GM23338 (cell line): ENCODE results near the gene TMEM178B. TPM values are rescaled to one million over a fixed set of nuclear protein-coding genes. Genes with fewer than 3 reads are reported as not detected.

Experiments used
- ATAC-seq: fragments of 200-7000 bp; cut with Tn5 transposase; 3 replicates; pipeline ENCODE4 v1.9.1; 2020
- DNase-seq: peaks from one replicate; pipeline ENCODE4 v3.0.0-alpha.2; 2015; ENCODE audit warnings: low spot score
- H2AFZ ChIP-seq: fragments of 200-600 bp; sonication (generic); 2 replicates; pipeline ENCODE4 v1.8.0; 2016; ENCODE audit warnings: antibody characterized with exemption, mild to moderate bottlenecking, moderate library complexity
- H3F3A ChIP-seq: fragments of 200-600 bp; sonication (generic); replicated peaks from 2 replicates; pipeline ENCODE4 v1.8.0; 2017; ENCODE audit warnings: antibody characterized with exemption, mixed run types, low read depth
- H3K27ac ChIP-seq: fragments of 200-600 bp; sonication (generic); 2 replicates; pipeline ENCODE4 v1.6.1; 2016; ENCODE audit warnings: low read depth
- H3K27me3 ChIP-seq: fragments of 200-600 bp; sonication (generic); 2 replicates; pipeline ENCODE4 v1.8.0; 2016; ENCODE audit warnings: mild to moderate bottlenecking, mixed run types, moderate library complexity; ENCODE audit not compliant: insufficient read depth
- H3K36me3 ChIP-seq: fragments of 200-600 bp; sonication (generic); 2 replicates; pipeline ENCODE4 v1.8.0; 2016; ENCODE audit warnings: mild to moderate bottlenecking; ENCODE audit not compliant: insufficient read depth
- H3K4me1 ChIP-seq: fragments of 200-600 bp; sonication (generic); 2 replicates; pipeline ENCODE4 v1.8.0; 2016; ENCODE audit warnings: mild to moderate bottlenecking, moderate library complexity; ENCODE audit not compliant: insufficient read depth
- H3K4me2 ChIP-seq: fragments of 200-600 bp; sonication (generic); 2 replicates; pipeline ENCODE4 v1.7.1; 2017; ENCODE audit warnings: mixed run types
- H3K4me3 ChIP-seq: fragments of 200-600 bp; sonication (generic); 2 replicates; pipeline ENCODE4 v1.6.1; 2016; ENCODE audit warnings: mixed run types
- H3K79me2 ChIP-seq: fragments of 200-600 bp; sonication (generic); replicated peaks from 2 replicates; pipeline ENCODE4 v1.8.0; 2017; ENCODE audit warnings: mild to moderate bottlenecking; ENCODE audit not compliant: insufficient read depth
- H3K9me2 ChIP-seq: fragments of 200-600 bp; sonication (generic); 2 replicates; pipeline ENCODE4 v1.8.0; 2017; ENCODE audit not compliant: insufficient read depth
- H4K20me1 ChIP-seq: fragments of 200-600 bp; sonication (generic); replicated peaks from 2 replicates; pipeline ENCODE4 v1.8.0; 2017; ENCODE audit warnings: mild to moderate bottlenecking; ENCODE audit not compliant: insufficient read depth
- H3K27ac Mint-ChIP-seq: 2 replicates; pipeline ENCODE4 v1.8.0; 2020; ENCODE audit warnings: inconsistent platforms, mild to moderate bottlenecking, moderate library complexity, mixed read lengths
- H3K27me3 Mint-ChIP-seq: 3 replicates; pipeline ENCODE4 v1.8.0; 2022; ENCODE audit warnings: low read depth, mild to moderate bottlenecking, moderate library complexity, mixed read lengths, inconsistent platforms; ENCODE audit not compliant: insufficient read depth, poor library complexity
- H3K36me3 Mint-ChIP-seq: 3 replicates; pipeline ENCODE4 v1.8.0; 2021; ENCODE audit warnings: low read depth, mild to moderate bottlenecking, inconsistent platforms, moderate library complexity, mixed read lengths
- H3K4me1 Mint-ChIP-seq: 3 replicates; pipeline ENCODE4 v1.8.0; 2020; ENCODE audit warnings: mild to moderate bottlenecking, inconsistent platforms, mixed read lengths
- H3K4me3 Mint-ChIP-seq: 3 replicates; pipeline ENCODE4 v1.8.0; 2021; ENCODE audit warnings: moderate library complexity, mild to moderate bottlenecking, inconsistent platforms, mixed read lengths
- H3K9me3 Mint-ChIP-seq: 3 replicates; pipeline ENCODE4 v1.8.0; 2020; ENCODE audit warnings: moderate library complexity, mild to moderate bottlenecking, inconsistent platforms, mixed read lengths
- CREB1 ChIP-seq: fragments of 250-450 bp; sonication (Bioruptor Pico); IDR thresholded peaks from 2 replicates; pipeline ENCODE4 v1.5.0; 2020; ENCODE audit warnings: low read depth, mild to moderate bottlenecking, moderate library complexity
- JUNB ChIP-seq: IDR thresholded peaks from one replicate; pipeline ENCODE4 v1.6.1; 2016; ENCODE audit warnings: antibody characterized with exemption; ENCODE audit not compliant: unreplicated experiment
- NANOG ChIP-seq: IDR thresholded peaks from 2 replicates; pipeline ENCODE4 v1.6.1; 2016; ENCODE audit warnings: antibody characterized with exemption, borderline replicate concordance
- POLR2AphosphoS5 ChIP-seq: IDR thresholded peaks from 2 replicates; pipeline ENCODE4 v1.6.1; 2016; ENCODE audit warnings: antibody characterized with exemption, low read depth
- polyA plus RNA-seq: library from polyadenylated mRNA; unstranded; fragments of >200 nt; fragmentation: Nextera tagmentation; extraction: Ambion mirVana; gene quantifications from 2 replicates; pipeline ENCODE4 v1.2.1, GENCODE V29; 2016
- total RNA-seq: library from RNA; depleted of rRNA; stranded (reverse); fragments of >200 nt; shearing (Covaris generic); gene quantifications from 2 replicates; pipeline ENCODE4 v1.2.3, GENCODE V29; 2014
- TF ChIP-seq, protein P1 (sequence below), 2 experiments: fragments of 200-600 bp in 1 of 2; sonication (generic) in 1 of 2; conservative IDR thresholded peaks; 2 replicates each; pipeline versions ENCODE4 v1.5.1 to v1.6.1; 2016 to 2017; ENCODE audit warnings: antibody characterized with exemption in 2 of 2, low read depth in 2 of 2, mild to moderate bottlenecking in 2 of 2, moderate library complexity in 1 of 2
- TF ChIP-seq, protein P2 (sequence below): IDR thresholded peaks from one replicate; pipeline ENCODE4 v1.6.1; 2018; ENCODE audit warnings: antibody characterized with exemption; ENCODE audit not compliant: unreplicated experiment

TMEM178B gene
- total and polyA plus RNA-seq, 2 experiments from 2014 or later: 4.9 to 15.6 TPM

DNA sequence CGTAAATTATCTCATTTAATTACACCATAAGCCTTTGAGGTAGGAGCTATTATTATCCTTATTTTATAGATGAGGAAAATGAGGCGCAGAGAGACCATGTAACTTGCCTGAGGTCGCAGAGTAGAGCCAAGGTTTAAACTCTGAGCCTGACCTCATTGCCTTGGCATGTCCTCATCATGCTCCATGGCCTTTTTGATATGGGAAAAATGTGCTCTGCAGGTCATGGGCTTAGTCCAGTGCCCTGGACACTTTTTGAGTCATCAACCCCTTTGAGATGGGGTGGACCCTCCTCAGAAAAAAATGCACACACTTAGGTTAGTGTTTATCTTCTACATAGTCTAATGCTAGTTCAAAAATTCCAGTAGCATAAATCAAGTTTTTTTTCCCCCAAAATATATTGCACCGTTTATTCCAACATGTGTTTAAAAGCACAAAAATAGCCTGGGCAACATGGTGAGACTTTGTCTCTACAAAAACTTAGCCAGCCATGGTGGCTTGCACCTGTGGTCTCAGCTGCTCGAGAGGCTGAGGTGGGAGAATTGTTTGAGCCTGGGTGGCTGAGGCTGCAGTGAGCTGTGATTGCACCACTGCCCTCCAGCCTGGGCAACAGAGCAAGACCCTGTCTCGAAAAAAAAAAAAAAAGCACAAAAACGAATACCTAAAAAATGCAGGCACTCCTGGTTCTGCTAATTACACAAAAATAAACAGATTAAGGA, 28.6 kb upstream of the TMEM178B start (continued):
- TF ChIP-seq, protein P1, sequence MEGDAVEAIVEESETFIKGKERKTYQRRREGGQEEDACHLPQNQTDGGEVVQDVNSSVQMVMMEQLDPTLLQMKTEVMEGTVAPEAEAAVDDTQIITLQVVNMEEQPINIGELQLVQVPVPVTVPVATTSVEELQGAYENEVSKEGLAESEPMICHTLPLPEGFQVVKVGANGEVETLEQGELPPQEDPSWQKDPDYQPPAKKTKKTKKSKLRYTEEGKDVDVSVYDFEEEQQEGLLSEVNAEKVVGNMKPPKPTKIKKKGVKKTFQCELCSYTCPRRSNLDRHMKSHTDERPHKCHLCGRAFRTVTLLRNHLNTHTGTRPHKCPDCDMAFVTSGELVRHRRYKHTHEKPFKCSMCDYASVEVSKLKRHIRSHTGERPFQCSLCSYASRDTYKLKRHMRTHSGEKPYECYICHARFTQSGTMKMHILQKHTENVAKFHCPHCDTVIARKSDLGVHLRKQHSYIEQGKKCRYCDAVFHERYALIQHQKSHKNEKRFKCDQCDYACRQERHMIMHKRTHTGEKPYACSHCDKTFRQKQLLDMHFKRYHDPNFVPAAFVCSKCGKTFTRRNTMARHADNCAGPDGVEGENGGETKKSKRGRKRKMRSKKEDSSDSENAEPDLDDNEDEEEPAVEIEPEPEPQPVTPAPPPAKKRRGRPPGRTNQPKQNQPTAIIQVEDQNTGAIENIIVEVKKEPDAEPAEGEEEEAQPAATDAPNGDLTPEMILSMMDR (conservative IDR thresholded peaks at IDR 0.05; ENCODE audit: low read depth in 2 of 2): no peak
- TF ChIP-seq POLR2AphosphoS5 (no peak), JUNB (no peak)

DNA sequence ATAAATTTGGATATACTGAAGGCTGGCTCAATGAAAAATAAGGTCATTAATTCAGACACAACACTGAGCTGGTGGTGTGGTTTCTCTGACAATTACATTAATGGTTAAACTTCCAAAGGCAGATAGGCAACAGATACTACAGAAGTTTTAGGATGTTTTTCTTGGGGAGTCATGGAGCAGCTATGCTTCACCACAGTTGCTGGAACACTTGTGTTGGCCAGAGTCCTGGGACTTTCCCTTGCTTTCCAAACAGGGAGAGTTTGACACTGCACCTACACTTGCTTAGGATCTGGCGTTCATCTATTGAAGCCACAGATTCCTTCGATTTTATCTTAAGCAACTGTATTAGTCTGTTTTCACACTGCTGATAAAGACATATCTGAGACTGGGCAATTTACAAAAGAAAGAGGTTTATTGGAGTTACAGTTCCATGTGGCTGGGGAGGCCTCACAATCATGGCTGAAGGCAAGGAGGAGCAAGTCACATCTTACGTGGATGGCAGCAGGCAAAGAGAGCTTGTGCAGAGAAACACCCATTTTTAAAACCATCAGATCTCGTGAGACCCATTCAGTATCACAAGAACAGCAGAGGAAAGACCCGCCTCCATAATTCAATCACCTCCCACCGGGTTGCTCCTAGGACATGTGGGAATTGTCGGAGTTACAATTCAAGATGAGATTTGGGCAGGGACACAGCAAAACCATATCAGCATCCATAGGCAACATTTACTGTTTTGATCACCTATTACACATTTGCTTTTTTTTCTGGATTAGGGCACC, 27.8 kb upstream of the TMEM178B start:
- TF ChIP-seq NANOG (no peak), JUNB (no peak), CREB1 (CRISPR knock-in tag) (no peak)
- TF ChIP-seq, protein P2, sequence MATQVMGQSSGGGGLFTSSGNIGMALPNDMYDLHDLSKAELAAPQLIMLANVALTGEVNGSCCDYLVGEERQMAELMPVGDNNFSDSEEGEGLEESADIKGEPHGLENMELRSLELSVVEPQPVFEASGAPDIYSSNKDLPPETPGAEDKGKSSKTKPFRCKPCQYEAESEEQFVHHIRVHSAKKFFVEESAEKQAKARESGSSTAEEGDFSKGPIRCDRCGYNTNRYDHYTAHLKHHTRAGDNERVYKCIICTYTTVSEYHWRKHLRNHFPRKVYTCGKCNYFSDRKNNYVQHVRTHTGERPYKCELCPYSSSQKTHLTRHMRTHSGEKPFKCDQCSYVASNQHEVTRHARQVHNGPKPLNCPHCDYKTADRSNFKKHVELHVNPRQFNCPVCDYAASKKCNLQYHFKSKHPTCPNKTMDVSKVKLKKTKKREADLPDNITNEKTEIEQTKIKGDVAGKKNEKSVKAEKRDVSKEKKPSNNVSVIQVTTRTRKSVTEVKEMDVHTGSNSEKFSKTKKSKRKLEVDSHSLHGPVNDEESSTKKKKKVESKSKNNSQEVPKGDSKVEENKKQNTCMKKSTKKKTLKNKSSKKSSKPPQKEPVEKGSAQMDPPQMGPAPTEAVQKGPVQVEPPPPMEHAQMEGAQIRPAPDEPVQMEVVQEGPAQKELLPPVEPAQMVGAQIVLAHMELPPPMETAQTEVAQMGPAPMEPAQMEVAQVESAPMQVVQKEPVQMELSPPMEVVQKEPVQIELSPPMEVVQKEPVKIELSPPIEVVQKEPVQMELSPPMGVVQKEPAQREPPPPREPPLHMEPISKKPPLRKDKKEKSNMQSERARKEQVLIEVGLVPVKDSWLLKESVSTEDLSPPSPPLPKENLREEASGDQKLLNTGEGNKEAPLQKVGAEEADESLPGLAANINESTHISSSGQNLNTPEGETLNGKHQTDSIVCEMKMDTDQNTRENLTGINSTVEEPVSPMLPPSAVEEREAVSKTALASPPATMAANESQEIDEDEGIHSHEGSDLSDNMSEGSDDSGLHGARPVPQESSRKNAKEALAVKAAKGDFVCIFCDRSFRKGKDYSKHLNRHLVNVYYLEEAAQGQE: no peak
- TF ChIP-seq, protein P1 (conservative IDR thresholded peaks at IDR 0.05; ENCODE audit: low read depth in 2 of 2): no peak
- H3K27me3 Mint-ChIP-seq: peaks cover 1% of the 10 kb centered on the region

More for the DNA sequence above, 27.8 kb upstream of the TMEM178B start:
- Histone ChIP-seq H3K4me2 (no peak overlapping the region), H4K20me1 (no peaks in the 10 kb centered on the region), H3K27me3 (no peaks in the 10 kb centered on the region), H3K4me3 (no peak overlapping the region), H3K9me2 (no peaks in the 10 kb centered on the region), H3K27ac (no peak overlapping the region), H3K36me3 (no peaks in the 10 kb centered on the region), H3K79me2 (no peaks in the 10 kb centered on the region), H3F3A (no peaks in the 10 kb centered on the region), H3K4me1 (no peaks in the 10 kb centered on the region), H2AFZ (no peak overlapping the region)
- Mint-ChIP-seq H3K9me3 (no peaks in the 10 kb centered on the region; the same call in 2 of the 3 replicates), H3K4me3 (no peak overlapping the region), H3K4me1 (no peaks in the 10 kb centered on the region), H3K27ac (no peak overlapping the region), H3K36me3 (no peaks in the 10 kb centered on the region)
- ATAC-seq (no peak), DNase-seq (no peak)
